Left ventricle myocardium inferior (tissue), 1 donor: ENCODE data around the gene KCNIP2. TPM values are rescaled to one million over a fixed set of nuclear protein-coding genes. Genes with fewer than 3 reads are reported as not detected.

Experiments used
- DNase-seq: peaks from one replicate; pipeline ENCODE4 v3.0.0-alpha.2; 2020
- H3K27ac ChIP-seq: fragments of 200-600 bp; replicated peaks from 2 replicates; pipeline ENCODE4 v1.8.0; 2021
- H3K27me3 ChIP-seq: fragments of 200-600 bp; 2 replicates; pipeline ENCODE4 v1.8.0; 2021; ENCODE audit warnings: low read depth
- H3K36me3 ChIP-seq: fragments of 200-600 bp; 2 replicates; pipeline ENCODE4 v1.8.0; 2021
- H3K4me1 ChIP-seq: fragments of 200-600 bp; 2 replicates; pipeline ENCODE4 v1.8.0; 2021
- H3K4me3 ChIP-seq: fragments of 200-600 bp; 2 replicates; pipeline ENCODE4 v1.8.0; 2021; ENCODE audit warnings: mild to moderate bottlenecking, moderate library complexity
- H3K9me3 ChIP-seq: fragments of 200-600 bp; replicated peaks from 2 replicates; pipeline ENCODE4 v1.8.0; 2021
- CTCF ChIP-seq: fragments of 200-600 bp; IDR thresholded peaks from 2 replicates; pipeline ENCODE4 v1.8.0; 2021; ENCODE audit warnings: antibody characterized with exemption, mild to moderate bottlenecking, borderline replicate concordance
- intact Hi-C: fragments of 100-400 bp; cut with micrococcal nuclease; formaldehyde crosslinking; loops from one replicate; pipeline ENCODE4 v1.11.0; 2022
- total RNA-seq: library from RNA; stranded (reverse); fragmentation: NEBNext Ultra II Directional; extraction: Animal tissue kit (Norgen Biotek cat#: 25700); gene quantifications from one replicate; pipeline ENCODE4 v1.2.1, GENCODE V29; 2021
- donor health status: DM: no; HTN: yes; CAD: no; lungs with severe emphysema.

The KCNIP2 gene
- total RNA-seq, 1 donor from 2014 or later = 29.2 TPM

DNA sequence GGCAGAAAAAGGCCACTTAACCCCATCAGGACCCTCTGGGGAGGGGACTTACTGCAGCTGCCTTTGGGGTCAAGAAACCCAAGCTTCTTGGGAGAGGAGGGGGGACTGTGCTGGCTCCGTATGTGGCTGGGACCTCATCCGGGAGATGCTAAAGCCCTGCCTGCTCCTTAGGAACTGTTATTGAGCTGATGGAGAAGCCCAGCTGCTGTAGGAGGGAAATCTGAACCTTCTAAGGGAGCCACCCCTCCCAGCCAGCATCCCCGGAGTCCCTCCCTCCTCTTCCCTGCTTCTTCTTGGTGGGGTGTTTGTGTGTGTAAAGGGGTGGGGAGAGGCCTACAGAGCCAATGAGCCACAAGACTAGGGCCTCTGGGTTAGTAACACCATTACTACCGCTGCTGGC, 8.2 kb downstream of the KCNIP2 start:
- Histone ChIP-seq H3K27ac (no peak overlapping the region), H3K9me3 (no peaks in the 10 kb centered on the region), H3K4me1 (peaks cover 97% of the 10 kb centered on the region), H3K36me3 (no peaks in the 10 kb centered on the region), H3K4me3 (no peak overlapping the region), H3K27me3 (no peaks in the 10 kb centered on the region)
- no peak for TF ChIP-seq CTCF
- DNase-seq = no peak
- intact Hi-C loops = no loop called here

- Histone ChIP-seq H3K4me3 (no peak overlapping the region), H3K9me3 (no peaks in the 10 kb centered on the region), H3K4me1 (peaks cover 94% of the 10 kb centered on the region), H3K36me3 (no peaks in the 10 kb centered on the region), H3K27me3 (no peaks in the 10 kb centered on the region), H3K27ac (no peak overlapping the region)
- intact Hi-C loops = no loop called here
- DNase-seq = peak; percentile 30
- TF ChIP-seq CTCF = no peak
Measured at GRCh38 chr10:101834341-101834740, 9.3 kb downstream of the KCNIP2 start.

DNA sequence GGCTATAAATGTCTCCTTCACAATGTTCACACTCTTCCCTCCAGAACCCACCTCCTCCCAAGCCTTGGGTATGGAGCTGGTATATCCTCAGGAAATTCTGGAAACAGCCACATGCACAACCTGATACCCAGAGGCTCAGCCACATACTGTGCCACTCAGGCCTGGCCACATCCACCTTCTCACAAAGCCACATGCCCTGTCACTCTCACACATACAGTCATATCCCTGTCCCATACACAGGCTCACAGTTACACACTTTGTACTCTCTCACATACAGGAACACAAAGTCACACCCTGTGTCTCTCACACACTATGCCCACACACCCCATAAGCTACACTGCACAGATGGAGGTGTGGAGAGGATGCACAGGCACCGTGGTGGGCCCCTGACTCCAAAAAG, 10.1 kb downstream of the KCNIP2 start:
- TF ChIP-seq CTCF = no peak

GRCh38 chr10:101832325-101832771, 11.3 kb downstream of the KCNIP2 start:
- Histone ChIP-seq H3K27me3 (no peaks in the 10 kb centered on the region), H3K9me3 (no peaks in the 10 kb centered on the region), H3K4me1 (peaks cover 79% of the 10 kb centered on the region), H3K27ac (peak overlapping the region; percentile 33), H3K36me3 (peaks cover 9% of the 10 kb centered on the region), H3K4me3 (no peak overlapping the region)
- intact Hi-C loops = no loop called here
- TF ChIP-seq CTCF = no peak
- no peak for DNase-seq

More for the DNA sequence above, 10.1 kb downstream of the KCNIP2 start:
- no peak for DNase-seq
- H3K4me3 ChIP-seq = no peak overlapping the region
- intact Hi-C loops = no loop called here
- no peak overlapping the region for H3K27ac ChIP-seq
- H3K27me3 ChIP-seq = no peaks in the 10 kb centered on the region
- H3K4me1 ChIP-seq = peaks cover 91% of the 10 kb centered on the region
- H3K36me3 ChIP-seq = no peaks in the 10 kb centered on the region
- no peaks in the 10 kb centered on the region for H3K9me3 ChIP-seq

DNA sequence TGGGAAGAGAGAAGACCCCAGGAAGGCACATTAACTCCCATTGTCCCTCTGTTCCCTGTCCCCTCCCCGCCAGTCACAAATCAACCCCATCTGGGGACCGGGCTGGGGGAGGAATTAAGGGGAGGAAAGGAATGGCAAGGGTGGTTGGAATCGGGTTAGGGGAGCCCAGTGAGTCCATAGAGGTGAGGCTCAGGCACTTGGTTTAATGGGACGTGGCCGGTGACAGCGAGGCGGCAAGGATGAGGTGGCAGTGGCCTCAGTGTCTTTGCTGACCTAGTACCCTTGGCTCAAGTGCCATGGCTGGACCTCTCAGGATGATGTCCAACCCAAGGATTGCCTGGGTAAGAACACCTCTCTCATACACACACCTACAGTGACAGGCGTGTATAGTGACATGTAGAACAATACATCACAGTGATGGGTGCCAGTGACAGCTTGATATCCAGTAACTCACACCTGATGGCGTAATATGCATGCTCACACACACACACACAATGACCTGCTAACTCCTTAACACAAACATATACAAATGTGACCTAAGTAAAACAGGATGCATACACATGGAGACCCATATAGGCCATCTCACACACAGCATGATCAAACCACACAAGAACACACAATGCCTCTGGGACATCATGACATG, 12.3 kb downstream of the KCNIP2 start:
- Histone ChIP-seq H3K9me3 (no peaks in the 10 kb centered on the region), H3K27ac (peak overlapping the region; percentile 48), H3K36me3 (peaks cover 13% of the 10 kb centered on the region), H3K4me3 (peak overlapping the region; percentile 63), H3K4me1 (peaks cover 69% of the 10 kb centered on the region), H3K27me3 (no peaks in the 10 kb centered on the region)
- DNase-seq = no peak
- no peak for TF ChIP-seq CTCF
- intact Hi-C loops = no loop called here
